Caki2 (cell line): ENCODE measurements around the gene PTGES. TPM values are rescaled to one million over a fixed set of nuclear protein-coding genes. Genes with fewer than 3 reads are reported as not detected.
"Not testable (repeated sequence)": the region's sequence is repeated elsewhere in the genome, so short reads cannot be mapped to it uniquely, and the experiment has no call there.

Source experiments
- DNase-seq: peaks from one replicate; pipeline ENCODE4 v3.0.0-alpha.2; 2015; ENCODE audit warnings: low read depth
- in situ Hi-C: cut with HindIII; loops from 2 replicates; pipeline ENCODE4 v1.10.0; 2016; ENCODE audit warnings: low sequenced_read_pairs, low pct_unique_long_range_greater_than_20kb, mixed read lengths
- total RNA-seq: library from RNA; depleted of rRNA; stranded (reverse); fragments of >200 nt; shearing (Covaris generic); gene quantifications from 2 replicates; pipeline ENCODE4 v1.2.3, GENCODE V29; 2014; ENCODE audit warnings: low replicate concordance

Gene PTGES
- total RNA-seq, 1 experiment from 2014 or later, result 54.4 TPM

GRCh38 chr9:129751841-129752801 is 721 bp downstream of the PTGES start:
- in situ Hi-C loops, result no loop called here
- peak; percentile 50 for DNase-seq

GRCh38 chr9:129750013-129750638 is 2.7 kb downstream of the PTGES start:
- DNase-seq, result peak; percentile 78

GRCh38 chr9:129749575-129749974 is 3.3 kb downstream of the PTGES start:
- peak; percentile 22 for DNase-seq
- in situ Hi-C loops, result no loop called here

More at GRCh38 chr9:129750013-129750638, 2.7 kb downstream of the PTGES start:
- in situ Hi-C loops, result no loop called here

- DNase-seq, in situ Hi-C loops: not testable (repeated sequence)
These were observed 3.8 kb downstream of the PTGES start for GRCh38 chr9:129749052-129749451.

GRCh38 chr9:129748249-129748648 is 4.6 kb downstream of the PTGES start:
- peak; percentile 53 for DNase-seq
- in situ Hi-C loops, result no loop called here

GRCh38 chr9:129746092-129746777 is 6.6 kb downstream of the PTGES start:
- peak; percentile 32 for DNase-seq
- in situ Hi-C loops, result no loop called here

GRCh38 chr9:129745200-129745599 is 7.6 kb downstream of the PTGES start:
- no peak for DNase-seq
- in situ Hi-C loops, result no loop called here

- in situ Hi-C loops, result no loop called here
- DNase-seq, result no peak
These were observed 12.0 kb downstream of the PTGES start for GRCh38 chr9:129740666-129741464.

- no peak for DNase-seq
- in situ Hi-C loops, result no loop called here
These were observed 12.7 kb downstream of the PTGES start for GRCh38 chr9:129740174-129740573.

- in situ Hi-C loops, result no loop called here
These were observed 13.4 kb downstream of the PTGES start for GRCh38 chr9:129739432-129739831.

GRCh38 chr9:129737479-129738274 is 15.2 kb downstream of the PTGES start:
- peak; percentile 74 for DNase-seq
- in situ Hi-C loops, result no loop called here

More at GRCh38 chr9:129739432-129739831, 13.4 kb downstream of the PTGES start:
- DNase-seq, result no peak

GRCh38 chr9:129736334-129736733 is 16.5 kb downstream of the PTGES start:
- in situ Hi-C loops, result no loop called here
- DNase-seq, result no peak

- in situ Hi-C loops, result no loop called here
- DNase-seq, result no peak
These were observed 17.3 kb downstream of the PTGES start for GRCh38 chr9:129735546-129735945.

GRCh38 chr9:129733632-129733953 is 19.2 kb downstream of the PTGES start:
- in situ Hi-C loops, result no loop called here
- DNase-seq, result no peak

GRCh38 chr9:129732946-129733631 is 19.8 kb downstream of the PTGES start:
- no peak for DNase-seq
- in situ Hi-C loops, result no loop called here

GRCh38 chr9:129732100-129732499 is 20.7 kb downstream of the PTGES start:
- DNase-seq, result no peak
- in situ Hi-C loops, result no loop called here

- in situ Hi-C loops, result no loop called here
- DNase-seq, result no peak
These were observed 21.3 kb downstream of the PTGES start for GRCh38 chr9:129731477-129732085.
